G401 (cell line): ENCODE data around the gene NBAS. TPM values are rescaled to one million over a fixed set of nuclear protein-coding genes. Genes with fewer than 3 reads are reported as not detected.
"Not testable (repeated sequence)": the region's sequence is repeated elsewhere in the genome, so short reads cannot be mapped to it uniquely, and the experiment has no call there.

ENCODE experiments used
- DNase-seq: peaks from one replicate; pipeline ENCODE4 v3.0.0-alpha.2; 2015; ENCODE audit warnings: low spot score
- in situ Hi-C: cut with HindIII; loops from 2 replicates; pipeline ENCODE4 v1.10.0; 2016; ENCODE audit warnings: low sequenced_read_pairs, mixed read lengths
- total RNA-seq: library from RNA; depleted of rRNA; stranded (reverse); fragments of >200 nt; shearing (Covaris generic); gene quantifications from 2 replicates; pipeline ENCODE4 v1.2.3, GENCODE V29; 2014

The NBAS gene
- total RNA-seq, 1 experiment from 2014 or later: 45.1 TPM

- no peak for DNase-seq
- in situ Hi-C loops: no loop called here
These were observed 298.3 kb downstream of the NBAS start for GRCh38 chr2:15262792-15263191.

GRCh38 chr2:15260835-15261234, 300.3 kb downstream of the NBAS start:
- DNase-seq: no peak
- in situ Hi-C loops: no loop called here

DNA sequence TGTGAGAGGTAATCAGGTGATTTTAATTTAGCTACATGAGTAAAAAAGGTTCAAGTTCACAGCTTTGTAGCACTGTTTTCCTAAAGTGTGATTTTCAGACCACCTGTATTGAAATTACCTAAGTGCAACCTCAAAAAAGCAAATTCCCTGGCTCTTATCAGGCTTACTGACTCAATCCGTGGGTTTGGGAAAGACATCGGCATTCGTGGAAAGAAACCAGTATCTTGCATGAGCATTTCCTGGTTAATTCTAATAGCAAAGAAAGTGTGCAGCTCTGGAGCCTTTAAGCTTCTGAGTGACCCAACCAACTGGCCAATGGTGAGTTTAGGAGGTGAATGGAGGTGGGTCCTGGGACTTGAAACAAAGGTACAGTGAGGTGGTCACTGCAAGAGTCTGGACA, 300.9 kb downstream of the NBAS start:
- in situ Hi-C loops: no loop called here
- DNase-seq: no peak

DNA sequence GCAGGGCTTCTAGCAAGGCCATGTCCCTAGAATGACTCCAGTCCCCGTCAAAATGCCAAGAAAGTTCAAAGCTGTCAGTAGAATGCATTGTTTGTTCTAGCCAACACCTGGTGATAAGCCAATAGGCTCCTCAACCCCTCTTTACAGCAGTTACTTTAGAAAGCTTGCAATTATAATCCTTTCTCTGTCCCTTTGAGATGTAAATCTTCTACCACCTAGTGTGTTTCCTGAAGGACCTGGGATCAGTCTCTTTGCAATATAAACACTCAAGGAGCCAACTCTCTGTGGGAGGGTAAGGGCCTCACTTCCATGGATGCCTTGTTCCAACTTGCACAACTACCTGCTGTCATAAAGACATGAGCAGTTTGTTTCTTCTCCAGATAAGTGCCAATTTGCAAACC, 301.8 kb downstream of the NBAS start:
- in situ Hi-C loops: no loop called here
- no peak for DNase-seq

GRCh38 chr2:15258385-15258784, 302.7 kb downstream of the NBAS start:
- DNase-seq, in situ Hi-C loops: not testable (repeated sequence)

DNA sequence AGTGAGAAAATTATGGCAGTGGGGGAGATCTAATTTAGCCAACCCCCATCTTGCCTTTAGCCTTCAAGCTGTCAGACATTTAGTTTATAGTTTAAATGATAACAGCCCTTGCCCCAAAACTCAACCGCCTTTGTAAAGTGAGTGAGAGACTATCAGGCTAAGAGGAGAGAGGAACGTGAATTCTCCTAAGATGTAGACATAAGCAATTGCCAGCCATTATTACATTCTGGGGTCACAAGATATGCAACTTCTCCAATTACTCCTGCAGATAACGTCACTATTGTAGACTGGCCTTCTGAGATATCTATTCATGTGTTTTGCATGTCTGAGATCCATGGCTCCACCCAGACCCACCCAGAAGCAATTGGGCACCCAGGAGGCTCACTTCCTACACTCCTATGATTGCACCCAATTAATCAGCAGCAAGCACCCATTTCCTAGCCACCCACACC, 307.3 kb downstream of the NBAS start:
- no peak for DNase-seq
- in situ Hi-C loops: no loop called here

GRCh38 chr2:15253247-15253646, 307.9 kb downstream of the NBAS start:
- DNase-seq: no peak
- in situ Hi-C loops: no loop called here

DNA sequence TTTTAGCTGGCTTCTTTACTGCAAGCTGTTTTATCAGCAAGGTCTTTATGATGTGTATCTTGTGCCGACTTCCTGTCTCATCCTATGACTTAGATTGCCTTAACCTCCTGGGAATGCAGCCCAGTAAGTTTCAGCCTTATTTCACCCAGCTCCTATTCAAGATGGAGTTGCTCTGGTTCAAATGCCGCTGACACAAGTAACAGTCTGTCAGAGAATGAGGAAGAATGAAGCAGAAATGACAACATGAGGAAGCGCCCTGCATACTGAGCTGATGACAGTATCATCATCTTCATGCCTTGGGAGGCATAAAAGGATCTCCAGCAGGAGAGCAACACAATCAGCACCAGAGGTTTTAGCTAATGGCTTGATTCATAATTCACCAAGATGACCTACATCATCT, 309.4 kb downstream of the NBAS start:
- no peak for DNase-seq
- in situ Hi-C loops: no loop called here

DNA sequence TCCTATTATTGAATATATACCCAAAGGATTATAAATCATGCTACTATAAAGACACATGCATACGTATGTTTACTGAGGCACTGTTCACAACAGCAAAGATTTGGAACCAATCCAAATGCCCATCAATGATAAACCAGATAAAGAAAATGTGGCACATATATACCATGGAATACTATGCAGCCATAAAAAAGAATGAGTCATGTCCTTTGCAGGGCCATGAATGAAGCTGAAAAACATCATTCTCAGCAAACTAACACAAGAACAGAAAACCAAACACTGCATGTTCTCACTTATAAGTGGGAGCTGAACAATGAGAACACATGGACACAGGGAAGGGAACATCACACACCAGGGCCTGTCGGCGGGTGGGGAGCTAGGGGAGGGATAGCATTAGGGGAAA, 310.2 kb downstream of the NBAS start:
- in situ Hi-C loops, DNase-seq: not testable (repeated sequence)

DNA sequence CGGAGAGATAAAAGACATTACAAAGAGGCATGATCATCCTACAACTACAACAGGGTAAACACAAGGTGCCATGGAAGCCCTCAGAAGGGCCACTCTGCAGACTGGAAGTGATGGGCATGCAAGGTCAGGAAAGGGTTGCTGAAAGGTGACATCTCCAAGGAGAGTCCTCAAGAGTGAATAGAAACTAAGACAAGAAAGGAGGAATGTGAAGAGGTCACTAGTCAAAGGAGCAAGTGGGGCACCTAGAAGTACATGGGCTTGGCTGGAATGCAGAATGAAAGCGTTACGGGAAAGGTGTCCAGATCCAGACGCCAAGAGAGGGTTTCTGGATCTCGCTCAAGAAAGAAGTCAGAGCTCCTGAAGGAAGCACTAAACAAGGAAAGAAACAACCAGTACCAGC, 314.3 kb downstream of the NBAS start:
- in situ Hi-C loops: no loop called here
- DNase-seq: peak; percentile 23

- DNase-seq: no peak
- in situ Hi-C loops: no loop called here
These were observed 317.4 kb downstream of the NBAS start for GRCh38 chr2:15243762-15244161.

GRCh38 chr2:15242936-15243461, 318.1 kb downstream of the NBAS start:
- no peak for DNase-seq
- in situ Hi-C loops: no loop called here

DNA sequence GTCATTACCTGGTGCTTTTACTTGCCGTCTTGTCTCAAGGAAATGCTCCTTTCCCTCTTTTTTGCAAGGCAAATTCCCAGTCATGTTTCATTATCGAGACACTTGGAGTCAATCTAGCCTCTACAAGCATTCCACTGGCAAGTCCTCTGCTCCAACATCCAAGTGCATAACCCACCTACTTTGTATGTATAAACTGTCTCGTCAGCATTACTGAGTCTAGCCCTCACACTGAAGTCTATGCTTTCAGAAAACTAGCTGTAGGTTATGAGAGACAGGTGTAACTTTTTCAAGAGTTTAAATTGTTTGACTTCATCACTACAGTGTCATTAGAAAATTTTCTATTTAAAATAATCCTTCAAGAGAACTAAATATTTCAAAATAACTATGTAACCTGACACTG, 319.2 kb downstream of the NBAS start:
- DNase-seq: no peak
- in situ Hi-C loops: no loop called here

- in situ Hi-C loops: no loop called here
- no peak for DNase-seq
These were observed 319.9 kb downstream of the NBAS start for GRCh38 chr2:15241201-15241600.

DNA sequence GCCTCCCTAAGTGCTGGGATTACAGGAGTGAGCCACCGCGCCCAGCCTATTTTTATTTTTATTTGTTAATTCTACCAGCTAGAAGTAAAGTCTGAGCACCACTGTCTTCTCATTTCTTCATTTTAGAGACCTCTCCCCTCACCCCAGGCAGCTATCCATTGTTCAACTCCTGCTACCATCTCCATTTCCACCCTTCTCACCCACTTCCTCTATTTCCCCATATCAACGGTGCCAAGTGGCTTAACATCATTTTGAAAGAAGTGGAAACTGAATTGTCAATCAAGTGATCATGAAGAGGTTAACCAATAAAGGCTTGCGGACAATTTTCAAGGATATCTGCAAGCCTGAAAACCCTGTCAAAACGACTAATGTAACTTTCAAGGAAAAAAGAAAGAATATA, 323.1 kb downstream of the NBAS start:
- no peak for DNase-seq
- in situ Hi-C loops: no loop called here

- in situ Hi-C loops: no loop called here
These were observed 330.4 kb downstream of the NBAS start for GRCh38 chr2:15230599-15231192.

DNA sequence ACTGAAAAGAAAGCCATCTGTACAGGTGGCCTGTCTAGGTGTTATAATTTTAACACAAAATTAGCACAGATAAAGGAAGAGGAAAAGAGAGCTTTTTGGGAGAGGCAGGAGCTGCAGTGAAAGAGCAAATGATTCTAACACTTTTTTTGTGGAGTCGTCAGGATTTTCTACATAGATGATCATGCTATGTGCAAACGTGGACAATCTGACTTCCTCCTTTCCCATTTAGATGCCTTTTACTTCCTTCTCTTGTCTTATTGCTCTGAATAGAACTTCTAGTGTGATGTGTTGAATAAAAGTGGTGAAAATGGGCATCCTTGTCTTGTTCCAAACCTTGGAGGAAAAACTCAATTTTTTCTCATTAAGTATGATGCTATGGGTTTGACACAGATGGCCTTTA, 334.5 kb downstream of the NBAS start:
- in situ Hi-C loops: no loop called here
- no peak for DNase-seq

More at GRCh38 chr2:15230599-15231192, 330.4 kb downstream of the NBAS start:
- DNase-seq: no peak

- in situ Hi-C loops: no loop called here
- no peak for DNase-seq
These were observed 336.0 kb downstream of the NBAS start for GRCh38 chr2:15225131-15225530.

- in situ Hi-C loops: no loop called here
- DNase-seq: no peak
These were observed 336.5 kb downstream of the NBAS start for GRCh38 chr2:15224641-15225040.

DNA sequence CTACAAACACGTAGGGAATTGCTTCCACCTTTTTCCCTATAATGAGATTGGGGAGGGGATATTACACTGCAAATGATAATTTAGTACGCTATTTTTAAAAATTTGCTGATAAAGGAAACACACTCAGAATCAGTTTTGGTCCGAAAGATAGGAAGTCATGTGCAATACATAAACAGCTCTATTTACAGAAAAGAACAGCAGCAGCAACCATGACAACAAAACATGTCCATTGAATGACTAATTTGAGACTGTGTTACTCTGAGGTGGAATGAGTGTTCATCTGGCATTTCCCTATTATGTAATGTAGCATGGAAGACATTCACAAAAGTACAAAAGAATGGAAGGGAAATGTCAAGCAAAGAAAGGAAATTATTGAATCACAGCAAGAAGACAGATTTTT, 337.2 kb downstream of the NBAS start:
- in situ Hi-C loops: no loop called here

DNA sequence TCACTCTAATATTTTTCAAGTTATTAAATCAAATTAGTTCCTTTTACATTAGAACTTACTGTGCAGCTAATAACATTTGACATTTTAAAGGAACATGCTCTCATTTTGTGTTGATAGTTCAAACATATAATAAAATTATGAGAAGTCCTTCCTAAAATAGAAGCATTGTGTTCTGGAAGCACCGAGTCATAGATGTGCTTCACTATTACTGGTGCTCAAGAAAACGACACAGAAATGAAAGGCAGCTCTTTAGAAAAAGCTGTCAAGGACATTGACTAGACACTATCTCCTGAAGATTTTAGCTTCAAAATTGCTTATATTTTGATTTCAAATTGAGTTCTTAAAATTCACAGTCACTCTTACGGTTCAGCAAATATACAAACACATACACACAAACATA, 338.3 kb downstream of the NBAS start:
- in situ Hi-C loops: no loop called here
- DNase-seq: no peak

More for the DNA sequence above, 337.2 kb downstream of the NBAS start:
- DNase-seq: no peak
